Activated T-helper 2 cell treated with anti-CD3 and anti-CD28 coated beads, Interferon-gamma antibody, Interleukin-2, Interleukin-4, amounts not matched to agents 10 μg/mL and 5 μg/mL and 100 μg/mL, durations not matched to agents 14 hours and 24 hours and 36 hours (primary cell): ENCODE results near the gene HSD17B1. TPM values are rescaled to one million over a fixed set of nuclear protein-coding genes. Genes with fewer than 3 reads are reported as not detected.
"Not testable (repeated sequence)": the region's sequence is repeated elsewhere in the genome, so short reads cannot be mapped to it uniquely, and the experiment has no call there.

Experiments
- DNase-seq: peaks from one replicate; pipeline ENCODE4 v3.0.0; 2021; ENCODE audit warnings: low spot score
- H3K27ac Mint-ChIP-seq: one replicate; pipeline ENCODE4 v1.8.0; 2021; ENCODE audit warnings: mixed read lengths
- H3K27me3 Mint-ChIP-seq: one replicate; pipeline ENCODE4 v1.8.0; 2021; ENCODE audit warnings: low read depth, mixed read lengths
- H3K36me3 Mint-ChIP-seq: one replicate; pipeline ENCODE4 v1.8.0; 2021; ENCODE audit warnings: low read depth, mixed read lengths
- H3K4me1 Mint-ChIP-seq: one replicate; pipeline ENCODE4 v1.8.0; 2021; ENCODE audit warnings: low read depth, mixed read lengths
- H3K4me3 Mint-ChIP-seq: one replicate; pipeline ENCODE4 v1.8.0; 2021; ENCODE audit warnings: low read depth, mild to moderate bottlenecking, moderate library complexity, mixed read lengths
- H3K9me3 Mint-ChIP-seq: one replicate; pipeline ENCODE4 v1.8.0; 2021; ENCODE audit warnings: mixed read lengths
- intact Hi-C: fragments of 100-400 bp; cut with micrococcal nuclease; formaldehyde crosslinking; loops from one replicate; pipeline ENCODE4 v1.15.1; 2023
- total RNA-seq: library from RNA; stranded (reverse); gene quantifications from 2 replicates; pipeline ENCODE4 v1.2.3, GENCODE V29; 2022

The HSD17B1 gene, protein sequence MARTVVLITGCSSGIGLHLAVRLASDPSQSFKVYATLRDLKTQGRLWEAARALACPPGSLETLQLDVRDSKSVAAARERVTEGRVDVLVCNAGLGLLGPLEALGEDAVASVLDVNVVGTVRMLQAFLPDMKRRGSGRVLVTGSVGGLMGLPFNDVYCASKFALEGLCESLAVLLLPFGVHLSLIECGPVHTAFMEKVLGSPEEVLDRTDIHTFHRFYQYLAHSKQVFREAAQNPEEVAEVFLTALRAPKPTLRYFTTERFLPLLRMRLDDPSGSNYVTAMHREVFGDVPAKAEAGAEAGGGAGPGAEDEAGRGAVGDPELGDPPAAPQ
- total RNA-seq: 0.91 and 1.4 TPM in 2 replicates

- intact Hi-C loops, H3K36me3 Mint-ChIP-seq, H3K27me3 Mint-ChIP-seq, H3K9me3 Mint-ChIP-seq, DNase-seq: not testable (repeated sequence)
- peak within 1 kb of the TSS; percentile 93 for H3K4me3 Mint-ChIP-seq
- H3K4me1 Mint-ChIP-seq: peaks cover 20% of the 10 kb centered on the region
- H3K27ac Mint-ChIP-seq: peak within 1 kb of the TSS; percentile 46
These were observed at the start of gene HSD17B1 for GRCh38 chr17:42552736-42553135. HSD17B1 (plus strand) TSS chr17:42552923; CDS start chr17:42552934, 11 bp downstream.

DNA sequence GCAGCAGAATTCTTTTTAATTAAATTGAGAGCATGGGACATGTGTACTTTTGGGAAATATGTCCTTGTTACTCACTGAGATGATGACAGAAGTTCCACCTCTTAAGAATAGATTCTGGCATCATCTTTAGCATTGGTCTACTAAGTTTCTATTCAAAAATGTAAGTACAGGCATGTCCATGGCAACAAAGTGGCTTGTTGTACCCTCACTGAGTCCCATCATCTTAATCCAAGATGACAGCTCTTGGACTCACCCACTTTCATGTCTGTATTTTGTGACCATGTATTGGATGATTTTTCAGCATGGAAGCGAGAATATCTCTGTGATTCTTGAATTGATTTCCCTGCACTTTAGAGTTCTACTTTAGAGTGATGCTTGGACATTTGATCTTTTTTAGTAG, 49.8 kb upstream of the HSD17B1 start:
- H3K36me3 Mint-ChIP-seq: no peaks in the 10 kb centered on the region
- H3K27ac Mint-ChIP-seq: no peak overlapping the region
- H3K4me1 Mint-ChIP-seq: no peaks in the 10 kb centered on the region
- H3K4me3 Mint-ChIP-seq: no peak overlapping the region
- H3K9me3 Mint-ChIP-seq: no peaks in the 10 kb centered on the region
- intact Hi-C loops: no loop called here
- H3K27me3 Mint-ChIP-seq: no peaks in the 10 kb centered on the region
- DNase-seq: no peak

- intact Hi-C loops: no loop called here
- Mint-ChIP-seq H3K4me1 (peaks cover 4% of the 10 kb centered on the region), H3K9me3 (no peaks in the 10 kb centered on the region), H3K27ac (no peak overlapping the region), H3K27me3 (peaks cover 4% of the 10 kb centered on the region), H3K4me3 (no peak overlapping the region), H3K36me3 (no peaks in the 10 kb centered on the region)
- no peak for DNase-seq
These were observed 45.1 kb upstream of the HSD17B1 start for GRCh38 chr17:42507671-42508070.

DNA sequence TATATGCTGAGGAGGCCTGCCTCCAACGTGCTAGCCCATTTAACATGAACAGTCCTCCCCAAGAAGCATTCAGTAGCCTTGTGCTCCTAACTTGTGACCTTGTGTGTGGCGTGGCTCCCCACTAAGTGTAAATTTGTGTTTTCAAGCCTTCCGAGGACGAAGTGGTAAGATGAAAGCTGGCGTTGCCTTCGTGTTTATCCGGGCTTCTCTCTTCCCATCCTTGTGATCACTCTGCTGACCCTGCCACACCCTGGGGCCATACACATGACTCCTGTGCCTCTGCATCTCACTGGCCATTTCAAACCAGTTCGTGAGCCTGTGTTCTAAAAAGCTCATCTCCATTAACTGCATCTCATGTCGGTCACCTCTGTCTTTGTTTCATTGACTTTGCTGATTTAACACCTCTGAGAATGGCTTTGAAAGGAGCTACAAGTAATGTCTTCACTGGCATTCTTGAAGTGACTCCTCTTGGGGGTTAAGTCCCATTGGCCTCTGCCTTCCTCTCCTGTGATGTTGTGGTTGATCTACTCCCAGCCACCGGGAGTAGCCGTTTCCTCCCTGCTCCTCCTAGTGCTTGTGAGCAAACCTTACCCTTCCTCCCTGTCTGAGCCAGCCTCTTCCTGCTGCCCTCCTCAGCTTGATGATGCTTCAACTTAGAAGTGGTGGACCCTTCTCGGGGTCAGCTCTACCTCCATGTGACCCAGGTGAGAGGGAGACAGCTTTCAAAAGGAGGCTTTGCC, 44.1 kb upstream of the HSD17B1 start:
- Mint-ChIP-seq H3K4me3 (no peak overlapping the region), H3K9me3 (no peaks in the 10 kb centered on the region), H3K36me3 (no peaks in the 10 kb centered on the region), H3K27ac (no peak overlapping the region), H3K27me3 (peaks cover 4% of the 10 kb centered on the region), H3K4me1 (peaks cover 4% of the 10 kb centered on the region)
- intact Hi-C loops: no loop called here
- no peak for DNase-seq

DNA sequence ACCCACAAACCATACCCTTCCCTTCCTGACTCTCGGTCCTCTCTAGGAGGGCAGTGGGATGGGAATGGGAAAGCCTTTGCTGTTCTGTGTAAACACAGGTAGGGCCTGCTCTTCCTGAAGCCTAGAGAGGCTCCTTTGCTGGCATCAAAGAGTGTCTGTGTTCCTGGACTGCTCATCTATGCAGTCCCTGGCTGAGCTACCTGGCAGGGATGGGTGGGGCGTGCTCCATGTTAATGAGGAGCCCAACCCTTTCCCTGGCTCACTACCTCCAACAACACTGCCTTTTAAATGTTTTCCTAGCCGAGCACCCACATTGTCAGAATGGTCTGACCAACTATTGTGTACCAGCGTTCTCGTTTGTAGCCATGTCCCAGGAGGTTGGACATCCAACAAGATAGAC, 43.3 kb upstream of the HSD17B1 start:
- no peaks in the 10 kb centered on the region for H3K9me3 Mint-ChIP-seq
- no peak for DNase-seq
- no peak overlapping the region for H3K4me3 Mint-ChIP-seq
- peaks cover 4% of the 10 kb centered on the region for H3K27me3 Mint-ChIP-seq
- peaks cover 4% of the 10 kb centered on the region for H3K4me1 Mint-ChIP-seq
- no peaks in the 10 kb centered on the region for H3K36me3 Mint-ChIP-seq
- H3K27ac Mint-ChIP-seq: no peak overlapping the region
- intact Hi-C loops: no loop called here

- Mint-ChIP-seq H3K36me3 (no peaks in the 10 kb centered on the region), H3K27ac (no peak overlapping the region), H3K27me3 (peaks cover 4% of the 10 kb centered on the region), H3K4me1 (peaks cover 4% of the 10 kb centered on the region), H3K4me3 (no peak overlapping the region), H3K9me3 (no peaks in the 10 kb centered on the region)
- no peak for DNase-seq
- intact Hi-C loops: no loop called here
These were observed 42.9 kb upstream of the HSD17B1 start for GRCh38 chr17:42509841-42510240.

GRCh38 chr17:42512246-42512645, 40.5 kb upstream of the HSD17B1 start:
- Mint-ChIP-seq H3K4me3 (no peak overlapping the region), H3K27me3 (peaks cover 4% of the 10 kb centered on the region), H3K9me3 (no peaks in the 10 kb centered on the region), H3K4me1 (peaks cover 4% of the 10 kb centered on the region), H3K36me3 (no peaks in the 10 kb centered on the region), H3K27ac (no peak overlapping the region)
- no peak for DNase-seq
- intact Hi-C loops: no loop called here

DNA sequence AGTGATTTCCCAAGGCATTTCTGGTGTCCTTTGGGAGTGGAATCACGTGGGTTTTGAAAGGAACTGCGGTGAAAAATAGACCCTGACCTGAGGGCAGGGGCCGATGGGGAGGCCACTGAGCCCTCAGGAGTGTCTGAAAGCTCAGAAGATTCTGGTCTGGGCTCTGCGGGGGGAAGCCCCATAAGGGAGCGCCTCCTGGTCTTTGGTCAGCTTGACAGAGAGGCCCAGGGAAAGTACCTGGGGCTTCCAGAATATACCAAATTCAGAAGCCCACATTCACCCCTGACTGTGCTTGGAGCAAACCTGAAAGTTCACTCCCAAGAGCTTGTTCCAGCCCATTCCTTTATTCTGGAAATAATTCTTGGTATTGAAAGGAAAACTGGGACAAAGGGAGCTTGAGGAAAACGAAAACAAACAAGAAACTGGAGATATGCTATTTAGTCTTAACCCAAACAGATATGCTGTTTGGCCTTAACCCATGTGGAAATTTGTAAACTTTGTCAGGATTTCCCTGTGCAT, 39.9 kb upstream of the HSD17B1 start:
- H3K4me3 Mint-ChIP-seq: no peak overlapping the region
- peaks cover 4% of the 10 kb centered on the region for H3K4me1 Mint-ChIP-seq
- peaks cover 4% of the 10 kb centered on the region for H3K27me3 Mint-ChIP-seq
- no peaks in the 10 kb centered on the region for H3K36me3 Mint-ChIP-seq
- intact Hi-C loops: no loop called here
- DNase-seq: no peak
- no peak overlapping the region for H3K27ac Mint-ChIP-seq
- H3K9me3 Mint-ChIP-seq: no peaks in the 10 kb centered on the region

DNA sequence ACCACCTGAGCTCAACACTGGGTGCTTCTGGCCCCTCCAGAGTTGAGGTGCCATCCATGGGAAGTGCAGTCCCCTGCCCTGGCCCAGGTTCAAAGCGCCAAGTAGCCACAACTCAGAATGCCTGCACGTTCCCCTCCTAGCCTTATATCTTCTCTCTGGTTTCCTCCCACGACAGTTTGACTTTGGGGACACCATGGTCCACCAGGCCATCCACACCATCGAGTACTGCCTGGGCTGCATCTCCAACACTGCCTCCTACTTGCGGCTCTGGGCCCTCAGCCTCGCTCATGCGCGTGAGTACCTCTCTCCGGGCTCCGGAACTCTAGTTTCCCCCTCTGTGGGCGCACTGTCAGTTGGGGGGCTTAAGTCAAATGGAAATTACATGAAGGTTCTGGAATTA, 39.0 kb upstream of the HSD17B1 start:
- DNase-seq: no peak
- Mint-ChIP-seq H3K9me3 (no peaks in the 10 kb centered on the region), H3K36me3 (no peaks in the 10 kb centered on the region), H3K27me3 (peaks cover 4% of the 10 kb centered on the region), H3K27ac (no peak overlapping the region), H3K4me1 (peaks cover 3% of the 10 kb centered on the region), H3K4me3 (no peak overlapping the region)
- intact Hi-C loops: no loop called here

GRCh38 chr17:42514279-42514678, 38.4 kb upstream of the HSD17B1 start:
- DNase-seq: no peak
- H3K4me1 Mint-ChIP-seq: no peaks in the 10 kb centered on the region
- H3K27me3 Mint-ChIP-seq: peaks cover 4% of the 10 kb centered on the region
- H3K27ac Mint-ChIP-seq: no peak overlapping the region
- intact Hi-C loops: no loop called here
- no peaks in the 10 kb centered on the region for H3K9me3 Mint-ChIP-seq
- H3K36me3 Mint-ChIP-seq: no peaks in the 10 kb centered on the region
- no peak overlapping the region for H3K4me3 Mint-ChIP-seq

GRCh38 chr17:42514867-42515266, 37.9 kb upstream of the HSD17B1 start:
- H3K27ac Mint-ChIP-seq: no peak overlapping the region
- no peaks in the 10 kb centered on the region for H3K9me3 Mint-ChIP-seq
- H3K36me3 Mint-ChIP-seq: no peaks in the 10 kb centered on the region
- no peak overlapping the region for H3K4me3 Mint-ChIP-seq
- peaks cover 4% of the 10 kb centered on the region for H3K27me3 Mint-ChIP-seq
- H3K4me1 Mint-ChIP-seq: no peaks in the 10 kb centered on the region
- intact Hi-C loops: loop anchor here (5.0 kb wide), 1 partner anchor 53 kb away; no protein-coding TSS in a partner anchor
- DNase-seq: no peak

DNA sequence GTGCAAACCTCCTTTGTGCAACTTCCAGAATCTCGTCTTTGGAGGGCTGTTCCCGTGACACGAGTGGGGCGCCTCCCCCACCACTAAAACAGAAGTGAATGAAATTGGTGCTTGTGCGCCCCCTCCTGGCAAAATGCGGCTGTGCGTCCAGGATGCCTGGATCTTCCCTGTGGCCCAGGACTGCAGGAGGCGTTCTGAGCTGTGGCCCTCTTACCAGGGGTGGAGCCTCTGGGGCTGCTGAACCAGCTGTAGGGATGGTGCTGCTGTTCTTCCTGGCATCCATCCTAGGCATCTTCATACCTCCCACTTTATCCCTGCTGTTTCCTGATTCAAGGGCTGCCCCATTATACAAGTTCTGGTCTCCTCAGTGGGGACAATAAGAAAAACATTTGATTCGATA, 35.2 kb upstream of the HSD17B1 start:
- Mint-ChIP-seq H3K9me3 (no peaks in the 10 kb centered on the region), H3K27me3 (peaks cover 8% of the 10 kb centered on the region), H3K4me1 (no peaks in the 10 kb centered on the region), H3K27ac (no peak overlapping the region), H3K36me3 (no peaks in the 10 kb centered on the region), H3K4me3 (no peak overlapping the region)
- DNase-seq: peak; percentile 73
- intact Hi-C loops: loop anchor here (2.0 to 5.0 kb wide), 3 partner anchors 55 to 89 kb away; no protein-coding TSS in a partner anchor
